Brain pericyte (primary cell): ENCODE data around the gene AGPAT3.

ENCODE experiments used
- DNase-seq: peaks from one replicate; pipeline ENCODE4 v3.0.0-alpha.2; 2012; ENCODE audit warnings: low read depth, low spot score

AGPAT3 gene

DNA sequence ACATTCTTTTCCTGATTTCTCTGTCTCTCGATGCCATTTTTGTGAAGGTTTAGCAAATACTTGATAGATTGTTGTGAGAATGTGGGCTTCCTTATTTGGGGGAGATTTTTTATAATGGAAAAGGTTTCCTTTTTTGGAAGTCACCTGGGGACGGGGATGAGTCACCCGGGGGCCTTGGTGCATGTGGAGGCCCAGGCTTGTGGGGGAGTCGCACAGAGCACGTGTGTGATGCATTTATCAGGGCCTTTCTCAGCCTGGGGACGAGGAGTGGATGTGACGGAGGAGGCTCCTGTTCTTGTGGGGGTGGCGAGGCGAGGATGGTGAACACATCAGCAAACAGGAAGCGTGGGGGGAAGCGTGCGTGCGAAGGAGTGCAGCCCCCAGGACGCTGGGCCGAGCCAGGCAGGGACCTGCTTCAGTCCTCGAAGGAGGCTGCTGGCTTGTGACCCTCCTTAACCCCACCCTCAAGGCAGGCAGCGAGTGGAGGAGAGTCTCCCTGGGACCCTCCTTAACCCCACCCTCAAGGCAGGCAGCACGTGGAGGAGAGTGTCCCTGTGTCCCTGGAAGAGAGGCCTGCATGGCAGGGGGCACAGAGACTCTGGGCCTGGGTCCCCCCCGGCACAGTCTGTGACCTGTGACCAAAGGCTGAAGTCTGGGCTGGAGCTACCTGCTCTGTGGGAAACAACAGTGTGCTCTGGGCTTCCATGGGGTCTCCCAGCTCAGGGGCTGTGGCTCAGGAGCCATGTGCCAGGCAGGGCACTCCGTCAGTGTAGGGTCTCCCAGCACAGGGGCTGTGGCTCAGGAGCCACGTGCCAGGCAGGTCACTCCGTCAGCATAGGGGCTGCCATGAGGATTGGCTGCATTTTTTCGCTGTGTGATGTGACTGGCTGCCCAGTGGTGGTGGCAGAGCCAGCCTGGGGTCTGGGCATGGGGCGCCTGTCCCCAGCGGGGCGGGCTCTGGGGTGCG, 57.2 kb downstream of the AGPAT3 start:
- DNase-seq: no peak

DNA sequence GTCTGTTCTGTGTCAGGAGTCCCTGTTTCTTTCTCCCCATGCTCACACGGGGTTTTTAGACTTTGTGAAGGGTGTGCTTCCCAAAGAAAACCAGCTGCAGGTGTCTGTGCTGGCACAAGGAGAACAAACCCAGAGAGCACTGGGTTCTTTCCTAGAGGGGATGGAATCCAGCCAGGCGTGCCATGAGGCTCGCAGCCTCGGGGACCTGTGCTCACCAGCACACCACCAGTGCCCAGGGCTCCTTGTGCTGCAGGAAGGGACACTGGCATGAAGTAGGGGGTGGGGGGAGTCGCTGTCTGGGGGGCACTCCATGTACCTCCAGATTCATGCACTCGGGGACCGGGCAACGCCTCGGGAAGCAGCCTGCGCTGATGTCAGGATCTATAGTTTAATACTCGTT, 57.9 kb downstream of the AGPAT3 start:
- DNase-seq: no peak

DNA sequence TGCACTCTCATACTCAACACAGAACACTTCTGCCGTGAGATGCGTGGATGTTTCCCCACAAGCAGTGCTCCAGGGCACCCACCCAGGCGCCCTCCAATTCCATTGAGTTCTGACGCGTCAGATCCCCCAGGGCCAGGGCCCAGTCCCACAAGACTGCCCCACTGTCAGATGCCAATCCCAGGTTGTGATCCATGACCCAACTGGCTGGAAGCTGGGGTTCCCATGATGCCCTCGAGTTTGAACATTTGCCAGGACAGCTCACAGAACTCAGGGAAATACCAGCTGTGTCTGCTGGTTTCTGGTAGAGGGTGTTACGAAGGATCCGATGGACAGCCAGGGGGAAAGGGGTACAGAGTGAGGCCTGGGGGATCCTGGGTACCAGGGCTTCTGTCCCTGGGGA, 58.4 kb downstream of the AGPAT3 start:
- DNase-seq: no peak

DNA sequence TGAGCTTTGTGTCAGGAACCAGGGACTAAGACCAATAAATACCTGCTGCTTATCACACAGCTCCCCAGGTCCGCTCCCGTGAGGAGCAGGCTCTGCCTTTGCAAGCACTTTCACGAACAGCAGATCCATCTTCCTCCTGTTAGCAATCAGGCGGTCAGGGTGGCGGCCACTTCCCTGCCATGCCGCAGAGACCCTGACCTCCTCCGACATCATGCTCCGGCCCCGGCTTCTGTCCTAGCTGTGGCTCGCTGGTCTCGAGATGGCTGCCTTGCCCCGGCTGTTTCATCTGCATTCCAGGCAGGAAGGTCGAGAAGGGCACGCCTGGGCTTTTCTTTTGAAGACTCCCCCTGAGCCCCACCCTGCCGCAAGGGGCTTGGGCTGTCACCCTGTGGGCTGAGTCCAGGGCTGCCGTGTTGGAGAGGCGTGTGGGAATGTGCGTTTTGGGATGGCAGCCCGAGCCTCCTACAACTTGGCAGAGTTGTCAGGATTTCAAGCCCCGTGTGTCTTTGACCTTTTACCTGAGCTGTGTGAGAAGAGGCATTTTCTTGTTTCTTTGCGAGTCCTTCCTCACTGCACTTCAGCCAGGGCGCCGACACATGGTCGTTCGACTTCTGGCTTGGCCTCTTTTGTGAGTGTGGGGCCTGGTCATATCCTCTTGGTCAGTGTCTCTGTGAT, 59.5 kb downstream of the AGPAT3 start:
- no peak for DNase-seq

DNA sequence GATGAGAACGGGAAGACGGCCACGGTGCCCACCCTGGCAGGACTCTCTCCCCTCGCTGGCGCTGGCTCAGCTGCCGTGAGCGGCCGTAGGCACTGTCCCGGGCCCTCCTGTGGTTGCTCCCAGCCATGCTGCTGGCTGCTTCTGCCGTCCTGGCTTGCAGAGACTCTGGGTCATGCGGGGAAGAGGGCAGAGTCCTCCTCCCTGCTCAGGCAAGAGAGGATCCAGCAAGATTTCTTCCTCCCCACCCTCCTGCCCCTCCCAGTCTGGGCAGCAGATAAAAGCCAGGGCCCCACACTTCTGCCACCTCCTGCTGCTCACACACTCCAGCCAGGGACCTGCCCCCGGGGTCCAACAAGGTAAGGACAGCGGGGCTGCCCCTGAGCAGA, 60.1 kb downstream of the AGPAT3 start:
- no peak for DNase-seq

DNA sequence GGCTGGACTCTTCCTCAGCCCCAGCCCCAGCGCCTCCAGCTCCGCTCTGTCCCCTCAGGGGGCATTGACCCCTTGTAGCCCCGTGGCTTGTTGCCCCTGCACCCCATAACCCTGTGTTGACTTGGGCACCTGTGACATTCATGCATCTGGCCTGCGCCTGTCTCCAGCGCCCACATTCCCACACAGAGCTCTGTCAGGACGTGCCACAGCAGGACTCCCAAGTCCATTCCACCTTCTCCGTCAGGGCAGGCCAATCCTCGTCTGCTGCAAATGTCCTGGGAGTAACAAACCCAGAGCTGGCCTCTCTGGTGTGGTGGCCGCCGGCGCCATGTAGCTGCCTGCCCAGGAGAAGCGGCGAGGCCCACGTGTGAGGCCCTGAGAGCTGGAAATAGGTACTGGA, 60.6 kb downstream of the AGPAT3 start:
- no peak for DNase-seq

DNA sequence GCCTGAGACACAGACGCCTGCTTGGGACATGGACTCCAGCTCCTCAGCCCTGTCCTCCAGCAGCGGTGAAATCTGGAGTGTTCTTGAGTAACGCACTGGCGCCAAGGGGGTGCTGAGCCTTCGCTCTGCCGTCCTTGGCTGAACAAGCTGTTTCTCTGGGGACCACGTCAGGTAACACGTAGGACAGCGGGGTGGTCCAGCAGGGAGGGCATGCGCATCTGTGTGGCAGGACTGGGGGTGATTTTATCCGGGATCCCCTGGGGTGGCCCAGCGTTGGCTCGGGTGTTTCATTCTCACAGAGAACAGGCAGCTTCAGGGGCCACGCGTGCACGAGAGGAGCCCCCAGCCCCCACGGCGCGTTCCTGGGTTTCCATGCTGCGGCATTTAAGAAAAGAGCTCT, 61.2 kb downstream of the AGPAT3 start:
- no peak for DNase-seq

DNA sequence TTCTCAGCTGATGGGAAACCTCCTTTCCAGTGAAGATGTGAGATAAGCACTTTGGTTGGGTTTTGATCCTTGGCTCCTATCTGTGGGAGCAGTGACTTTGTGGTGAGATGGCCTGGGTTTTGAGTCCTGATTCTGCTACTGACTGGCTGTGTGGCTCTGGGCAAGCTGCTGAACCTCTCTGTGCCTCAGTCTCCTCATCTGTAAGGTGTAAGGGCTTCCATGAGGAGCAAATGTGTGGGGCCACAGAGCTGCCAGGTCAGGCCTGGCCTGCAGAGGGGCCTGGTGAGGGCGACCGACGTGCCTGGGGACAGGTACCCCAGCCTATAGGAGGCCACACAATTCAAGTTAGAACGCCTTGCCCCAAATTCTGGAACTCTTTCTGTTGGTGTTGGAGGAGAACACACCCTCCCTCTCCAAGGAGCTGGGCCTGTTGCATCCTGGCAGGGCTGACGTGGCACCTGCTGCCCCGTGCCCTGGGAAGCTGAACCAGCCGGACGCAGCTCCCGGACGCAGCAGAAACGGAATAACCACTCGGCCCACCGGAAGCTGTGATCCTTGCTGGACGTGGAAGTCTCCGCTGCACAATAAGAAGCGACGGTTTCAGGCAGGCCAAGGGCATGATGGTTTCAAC, 62.7 kb downstream of the AGPAT3 start:
- no peak for DNase-seq

DNA sequence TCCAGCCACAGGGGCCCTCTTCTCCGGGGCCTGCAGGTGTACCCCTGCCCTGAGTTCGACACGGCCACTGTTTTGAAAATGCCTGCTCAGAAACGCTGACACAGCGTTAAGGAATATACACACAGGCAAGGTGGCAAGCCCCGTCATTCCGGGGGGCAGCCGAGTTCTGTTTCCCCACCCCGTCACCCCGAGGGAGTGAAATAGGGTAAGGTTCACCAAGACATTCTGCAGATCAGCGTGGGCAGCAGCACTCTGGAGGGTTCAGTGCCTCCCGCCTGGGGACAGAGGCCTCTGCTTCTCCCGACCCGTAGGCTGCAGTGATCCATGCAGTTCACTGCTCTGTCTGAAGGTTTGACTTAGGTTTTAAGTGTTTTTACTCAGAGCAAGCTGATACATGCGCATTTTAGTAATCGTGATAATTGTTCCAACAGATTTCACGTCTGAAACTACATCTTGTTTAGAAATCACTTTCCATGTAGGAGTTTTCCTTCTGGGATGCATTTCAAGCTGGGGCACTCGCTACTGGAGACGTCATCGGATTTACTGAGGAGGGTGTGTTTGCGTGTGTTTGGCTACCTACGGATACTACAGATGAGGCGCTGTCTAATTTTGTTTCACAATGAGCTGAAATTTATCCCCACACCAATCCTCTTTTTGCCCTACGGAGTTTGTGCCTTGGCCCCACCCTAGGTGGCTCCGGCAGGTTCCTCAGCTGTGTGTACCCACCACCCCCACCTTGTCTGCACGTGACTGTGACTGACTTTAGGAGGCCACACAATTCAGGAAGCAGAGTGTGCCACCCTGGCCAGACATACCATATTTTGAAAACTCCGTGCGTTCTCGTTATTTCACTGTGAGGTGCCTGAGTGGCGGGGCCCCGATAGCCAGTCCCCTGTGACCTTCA, 63.5 kb downstream of the AGPAT3 start:
- DNase-seq: no peak

DNA sequence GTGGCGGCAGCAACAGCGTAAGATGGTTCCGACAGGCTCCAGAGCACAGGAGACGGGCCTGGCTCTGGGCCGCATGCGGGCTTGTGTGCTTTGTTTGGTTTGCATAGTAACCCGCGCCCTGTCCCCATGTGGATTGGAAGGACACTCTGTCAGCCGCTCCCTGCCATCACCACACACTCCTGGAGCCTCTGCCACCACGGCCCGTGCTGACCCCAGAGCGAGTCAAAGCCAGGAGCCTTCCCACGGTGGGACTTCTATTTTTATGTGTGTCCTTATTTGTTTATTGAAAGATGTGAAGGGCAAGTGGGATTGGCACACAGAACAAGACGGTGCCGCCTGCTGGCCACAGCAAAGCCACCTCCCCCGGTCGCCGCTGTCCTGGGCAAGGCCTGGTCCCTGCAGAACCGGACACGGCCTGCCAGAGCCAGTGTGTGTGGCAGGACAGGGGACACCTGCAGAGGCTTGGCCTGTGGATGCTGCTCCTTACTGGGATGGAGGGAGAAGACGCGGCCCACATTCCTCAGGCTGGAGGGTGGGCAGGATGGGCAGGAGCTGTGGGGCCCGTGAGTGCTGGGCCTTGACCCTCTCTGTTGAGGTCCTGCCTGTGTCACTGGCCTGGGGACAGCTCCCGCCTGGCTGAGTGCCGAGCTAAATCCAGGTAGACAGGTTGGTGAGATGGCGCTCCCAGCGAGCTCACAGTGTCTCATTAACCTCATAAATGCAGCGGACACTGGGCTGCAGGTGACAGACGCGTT, 64.4 kb downstream of the AGPAT3 start:
- DNase-seq: no peak

DNA sequence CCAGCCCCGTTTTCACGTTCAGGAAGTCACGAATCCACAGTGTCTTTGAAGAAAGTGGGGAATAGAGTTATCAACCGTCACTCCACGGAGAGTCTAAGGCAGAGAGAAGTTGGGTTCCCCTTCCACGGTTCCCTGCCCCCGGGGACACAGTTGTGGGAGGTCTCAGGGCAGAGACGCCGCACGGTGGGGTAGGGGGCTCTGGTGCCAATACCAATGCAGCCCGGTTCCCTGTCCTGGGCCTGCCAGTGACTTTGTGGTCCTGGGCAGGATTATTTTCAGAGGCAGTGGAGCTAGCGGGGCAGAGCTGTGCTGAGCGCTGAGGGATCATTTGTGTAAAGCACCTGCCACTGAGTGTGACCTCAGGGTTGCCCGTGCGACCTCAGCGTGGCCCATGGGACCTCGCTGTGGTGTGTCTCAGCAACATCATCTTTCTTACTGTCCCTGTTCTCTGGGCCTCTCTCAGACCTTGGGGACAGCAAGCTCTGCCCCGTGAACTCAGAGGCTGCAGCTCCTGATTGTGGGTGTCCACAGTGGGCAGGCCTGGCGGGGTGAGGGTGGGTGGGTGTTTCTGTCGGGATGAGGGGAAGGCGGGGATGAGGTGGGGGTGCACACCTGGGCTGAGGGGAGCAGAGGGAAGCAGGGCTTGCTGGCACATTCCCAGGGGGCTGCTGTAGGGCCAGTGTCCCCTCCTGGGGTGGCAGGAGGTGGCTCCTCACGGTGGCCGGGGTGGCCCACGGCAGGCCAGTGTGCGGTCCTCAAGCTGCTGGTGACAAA, 65.2 kb downstream of the AGPAT3 start:
- DNase-seq: no peak

DNA sequence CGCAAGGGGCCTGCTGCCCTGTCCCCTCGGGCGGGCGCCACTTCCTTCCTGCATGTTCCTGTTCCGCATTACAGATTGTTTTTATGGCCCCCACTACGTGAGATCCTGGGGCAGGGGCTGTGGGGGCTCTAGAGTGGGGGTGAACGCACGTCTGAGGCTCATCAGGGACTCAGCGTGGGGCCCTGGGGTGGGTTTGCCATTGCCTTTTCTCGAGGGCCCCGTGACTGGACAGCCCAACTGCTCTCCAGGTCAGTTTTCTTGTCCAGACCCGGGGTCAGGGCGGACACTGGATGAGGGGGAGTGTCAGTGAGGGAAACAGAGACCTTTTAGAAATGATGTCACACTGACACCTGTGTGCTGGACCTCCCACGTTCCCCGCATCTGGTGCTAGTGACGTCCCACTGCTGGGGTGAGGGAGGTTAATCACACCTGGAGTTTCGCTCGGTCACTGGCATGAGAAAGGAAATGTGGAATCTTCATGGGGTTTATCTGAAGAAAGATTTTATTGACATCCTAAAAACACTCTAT, 65.9 kb downstream of the AGPAT3 start:
- DNase-seq: no peak

DNA sequence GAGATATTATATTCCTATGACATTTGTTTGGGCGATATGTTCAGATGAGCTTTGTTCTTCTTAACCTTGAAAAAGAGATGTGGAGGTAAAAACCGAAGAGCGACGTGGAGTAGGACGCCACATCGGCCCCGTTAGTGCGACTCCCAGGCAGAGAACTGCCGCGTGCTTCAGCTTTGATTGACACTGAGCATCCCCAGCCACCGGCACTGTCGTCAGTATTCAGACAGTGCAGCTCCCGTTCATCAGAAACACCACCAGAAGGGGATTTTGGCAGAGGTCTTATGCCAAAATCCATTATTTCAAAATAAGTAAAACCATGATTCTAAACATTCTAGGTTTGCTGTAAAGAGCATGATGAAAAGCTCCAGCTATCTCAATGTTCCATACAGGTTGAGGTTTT, 66.5 kb downstream of the AGPAT3 start:
- DNase-seq: no peak

DNA sequence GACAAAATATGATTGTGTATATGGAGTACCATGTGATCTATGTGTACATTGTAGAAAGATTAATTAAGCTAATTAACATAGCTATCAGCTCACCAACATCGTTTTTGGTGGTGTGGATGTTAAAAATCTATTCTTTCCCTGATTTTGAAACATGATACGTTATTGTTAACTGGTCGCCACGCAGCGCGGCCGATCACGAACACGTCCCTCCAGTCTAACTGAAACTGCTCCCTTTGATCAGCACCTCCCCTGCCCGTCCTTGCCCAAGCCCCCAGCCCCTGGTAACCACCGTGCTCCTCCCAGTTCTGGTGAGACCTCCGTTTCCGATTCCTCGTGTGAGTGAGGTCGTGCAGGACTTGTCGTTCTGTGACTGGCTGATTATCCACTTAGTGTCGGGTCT, 67.0 kb downstream of the AGPAT3 start:
- DNase-seq: no peak

DNA sequence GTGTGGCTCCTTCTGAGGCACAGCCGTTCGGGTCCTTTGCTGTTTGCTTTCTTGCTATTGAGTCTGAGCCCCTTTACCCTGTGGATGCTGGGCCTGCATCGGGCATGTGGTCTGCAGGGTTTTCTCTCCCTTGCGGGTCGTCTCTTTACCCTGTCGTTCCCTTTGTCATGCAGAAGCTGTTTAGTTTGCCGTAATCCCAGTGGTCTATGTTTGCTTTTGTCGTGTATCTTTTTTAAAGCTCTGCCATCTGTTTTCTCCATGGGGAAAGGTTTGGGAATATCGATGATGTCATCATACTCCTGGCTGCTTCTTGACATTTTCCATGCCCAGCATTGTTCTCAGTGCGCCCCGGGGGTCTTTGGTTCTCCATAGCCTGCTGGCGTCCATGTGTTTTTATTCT, 68.2 kb downstream of the AGPAT3 start:
- DNase-seq: no peak

DNA sequence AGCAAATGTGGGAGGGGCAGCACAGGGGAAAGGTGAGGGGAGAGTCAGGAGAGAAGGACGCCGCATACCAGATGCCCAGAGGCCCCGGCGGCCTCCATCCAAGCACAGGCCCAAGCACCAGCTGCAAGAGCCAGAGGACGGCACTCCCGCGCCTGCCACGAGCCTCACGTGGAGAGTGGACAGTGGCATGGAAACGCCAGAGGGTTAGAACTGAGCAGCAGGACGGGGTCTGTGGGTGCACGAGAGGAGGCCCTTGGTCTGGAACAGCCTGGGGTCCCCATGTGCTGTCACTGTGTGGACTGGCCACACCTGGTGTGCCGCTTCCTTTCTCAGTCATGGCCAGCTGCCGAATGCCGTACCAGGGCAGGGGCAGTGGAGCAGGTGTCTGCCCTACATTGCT, 68.7 kb downstream of the AGPAT3 start:
- no peak for DNase-seq

DNA sequence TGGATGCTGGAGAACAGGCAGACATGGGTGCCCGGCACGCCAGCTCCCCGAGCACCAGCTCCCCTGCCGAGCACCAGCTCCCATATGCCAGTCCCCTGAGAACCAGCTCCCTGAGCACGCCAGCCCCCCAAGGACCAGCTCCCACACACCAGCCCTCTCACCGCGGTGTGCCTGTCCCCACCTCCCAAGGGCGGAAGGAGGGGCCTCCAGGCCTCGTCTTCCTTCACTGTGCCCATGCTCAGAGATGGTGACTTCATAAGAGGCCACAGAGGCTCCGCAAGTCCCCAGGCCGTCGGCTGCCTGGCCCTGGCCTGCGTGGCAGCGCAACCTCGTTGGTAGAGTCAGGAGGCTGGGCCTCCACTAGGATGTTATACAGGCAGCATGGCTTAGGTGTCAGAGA, 69.1 kb downstream of the AGPAT3 start:
- no peak for DNase-seq

DNA sequence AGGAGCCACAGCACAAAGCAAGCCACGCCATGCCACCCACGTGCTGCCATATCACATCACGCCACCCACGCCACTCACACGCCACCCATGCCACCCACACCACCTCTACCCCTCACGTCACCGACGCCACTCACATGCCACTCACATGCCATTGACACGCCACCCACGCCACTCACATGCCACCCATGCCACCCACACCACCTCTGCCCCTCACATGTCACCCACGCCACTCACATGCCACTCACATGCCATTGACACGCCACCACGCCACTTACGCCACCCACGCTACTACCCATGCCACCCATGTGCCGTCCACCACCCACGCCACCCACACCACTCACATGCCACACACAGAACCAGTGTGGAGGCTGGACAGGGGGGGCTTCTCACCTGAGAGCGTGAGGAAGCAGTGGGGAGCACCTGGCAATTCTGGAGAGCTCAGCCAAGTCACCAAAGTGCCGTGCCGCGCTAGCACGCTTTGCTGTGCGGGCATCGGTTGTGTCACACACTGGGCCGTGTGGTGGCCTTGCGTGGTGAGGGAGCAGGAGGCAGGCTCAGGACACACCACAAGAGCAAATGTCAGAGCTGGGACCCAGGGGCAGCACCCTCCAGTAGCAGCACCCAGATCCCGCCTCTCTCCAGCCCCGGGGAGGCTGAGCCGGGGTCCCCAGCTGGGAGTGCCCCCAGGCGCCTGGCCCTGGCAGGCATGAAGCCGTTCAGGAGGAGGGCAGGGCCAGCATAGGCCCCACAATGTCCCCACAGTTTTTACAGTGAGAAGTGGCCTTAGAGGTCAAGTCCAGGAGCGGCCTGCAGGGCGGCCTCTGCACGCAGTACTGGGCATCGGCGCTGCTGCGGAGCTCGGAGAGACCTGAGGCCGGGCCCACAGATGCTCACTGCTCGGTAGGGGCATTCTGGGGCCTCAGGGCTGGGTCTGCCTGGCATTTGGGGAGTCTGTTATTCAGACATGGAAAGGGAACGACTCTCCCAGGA, 70.0 kb downstream of the AGPAT3 start:
- no peak for DNase-seq

DNA sequence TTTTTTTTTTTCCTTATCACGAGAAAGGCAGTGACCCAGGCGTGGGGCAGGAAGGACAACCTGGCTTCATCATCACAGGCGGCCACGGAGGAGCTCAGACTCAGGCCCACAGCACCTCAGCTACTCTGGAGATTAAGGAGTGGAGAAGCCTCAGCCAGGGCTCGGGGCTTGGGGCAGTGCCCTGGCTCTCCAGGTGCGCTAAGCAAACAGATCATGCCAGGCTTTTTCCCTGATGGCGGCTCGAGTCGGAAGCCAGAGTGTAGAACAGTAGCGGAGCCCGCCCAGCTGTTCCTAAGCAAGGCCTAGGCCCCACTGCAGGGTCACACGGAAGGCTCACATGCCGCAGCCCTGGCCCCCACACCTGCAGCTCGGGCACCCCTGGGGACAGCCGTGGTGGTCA, 70.7 kb downstream of the AGPAT3 start:
- no peak for DNase-seq
